H7 (cell line): Measurements from ENCODE around the gene SHC3. TPM values are rescaled to one million over a fixed set of nuclear protein-coding genes. Genes with fewer than 3 reads are reported as not detected.

Experiments
- total RNA-seq: library from RNA; depleted of rRNA; stranded (reverse); fragments of >200 nt; shearing (Covaris generic); gene quantifications from 2 replicates; pipeline ENCODE4 v1.2.3, GENCODE V29; 2014; rRNA removed

The SHC3 gene
- total RNA-seq, 1 experiment from 2014 or later = 13.2 TPM

Other genes with a start within 250 kb of the SHC3 start
- 9.3 and 25.0 TPM in 2 replicates for gene S1PR3, start 187.3 kb downstream of the SHC3 start, total RNA-seq
- gene CKS2, start 132.4 kb upstream of the SHC3 start, total RNA-seq = 280 and 303 TPM in 2 replicates
- gene SECISBP2, start 139.7 kb upstream of the SHC3 start, total RNA-seq = 51.6 and 74.8 TPM in 2 replicates